Mesenteric fat pad (tissue), 1 donor: ENCODE results near the gene PLA2R1. TPM values are rescaled to one million over a fixed set of nuclear protein-coding genes. Genes with fewer than 3 reads are reported as not detected.

Experiments used
- DNase-seq: peaks from one replicate; pipeline ENCODE4 v3.0.0-alpha.2; 2020; ENCODE audit warnings: low spot score
- total RNA-seq: library from RNA; stranded (reverse); fragmentation: NEBNext Ultra II Directional; extraction: Animal tissue kit (Norgen Biotek cat#: 25700); gene quantifications from one replicate; pipeline ENCODE4 v1.2.1, GENCODE V29; 2021
- donor health status: DM: yes; HTN: yes; CAD: no.

Gene PLA2R1
- total RNA-seq, 1 donor from 2014 or later: 8.3 TPM

DNA sequence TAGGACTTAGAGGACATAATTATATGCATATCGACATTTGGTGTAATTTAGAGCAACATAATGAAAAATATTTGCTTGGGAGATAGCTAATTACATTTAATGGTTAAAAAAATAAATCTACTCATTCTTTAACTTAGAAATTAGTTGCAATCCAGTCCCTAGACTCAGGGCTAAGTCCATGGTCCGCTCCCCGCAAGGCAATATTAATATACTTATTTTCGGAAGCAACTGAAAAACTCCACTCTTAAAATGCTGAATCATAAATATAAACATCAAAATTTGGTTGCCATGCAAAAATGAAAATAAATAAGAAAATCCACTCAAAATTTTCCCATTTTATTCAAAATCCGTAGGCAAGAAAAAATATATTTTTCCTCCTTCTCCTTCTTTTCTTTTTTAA lies 164.7 kb downstream of the PLA2R1 start:
- no peak for DNase-seq

DNA sequence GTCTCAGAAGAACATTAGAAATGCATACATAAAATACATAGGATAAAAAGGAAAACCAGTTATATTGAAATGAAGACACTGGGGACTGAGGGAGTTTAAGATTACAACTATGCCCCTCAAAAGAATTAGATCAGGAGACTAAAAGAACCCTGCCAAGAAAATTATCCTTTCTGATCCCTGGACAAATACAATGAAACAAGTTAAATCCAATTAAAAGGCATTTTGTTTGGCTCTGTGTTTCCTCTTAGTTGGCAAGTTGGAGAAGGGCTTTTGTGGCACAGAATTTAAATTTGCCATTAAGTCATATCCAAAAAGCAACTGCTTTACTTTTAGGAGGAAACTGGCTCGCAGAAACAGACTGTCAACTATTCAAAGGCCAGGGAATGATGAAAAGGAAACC lies 165.3 kb downstream of the PLA2R1 start:
- DNase-seq: no peak

- no peak for DNase-seq
Measured at GRCh38 chr2:159895258-159896065, 167.0 kb downstream of the PLA2R1 start.

GRCh38 chr2:159894145-159894838 lies 168.1 kb downstream of the PLA2R1 start:
- DNase-seq: no peak

GRCh38 chr2:159892990-159893810 lies 169.2 kb downstream of the PLA2R1 start:
- DNase-seq: no peak

- DNase-seq: no peak
Measured at GRCh38 chr2:159891917-159892730, 170.3 kb downstream of the PLA2R1 start.

GRCh38 chr2:159891267-159891588 lies 171.2 kb downstream of the PLA2R1 start:
- DNase-seq: no peak

- DNase-seq: no peak
Measured at GRCh38 chr2:159890551-159891266, 171.7 kb downstream of the PLA2R1 start.

DNA sequence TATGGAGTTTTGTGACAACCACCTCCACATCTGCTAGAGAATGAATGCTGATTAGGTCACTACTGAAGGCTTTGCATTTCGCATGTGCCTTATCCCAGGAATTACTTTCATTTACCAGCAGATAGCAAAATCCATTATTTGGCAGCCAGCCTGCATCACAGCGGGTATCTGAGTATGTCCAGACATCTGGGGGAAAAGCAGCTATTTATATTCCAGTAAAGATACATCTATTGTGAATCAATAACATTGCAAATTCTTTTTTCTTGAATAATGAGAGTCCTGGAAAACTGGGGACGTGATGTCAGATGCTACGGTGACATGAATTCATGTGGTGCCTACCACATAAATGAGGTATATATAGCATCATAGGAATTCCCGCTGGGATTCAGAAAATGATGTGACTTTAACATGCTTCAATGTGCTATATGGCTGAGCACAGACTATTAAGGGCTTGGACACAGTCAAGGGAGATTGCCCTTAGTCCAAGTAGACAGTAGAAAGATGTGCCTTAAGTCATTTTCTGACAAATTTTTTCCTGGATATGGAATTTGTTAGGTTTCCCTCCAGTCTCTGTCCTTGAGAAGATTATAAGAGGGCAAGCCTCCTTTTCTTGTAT lies 180.2 kb downstream of the PLA2R1 start:
- DNase-seq: no peak

Other genes starting within 250 kb of the PLA2R1 start
- 3.0 TPM for gene LY75, start 157.9 kb downstream of the PLA2R1 start, total RNA-seq
- gene ITGB6, start 137.7 kb upstream of the PLA2R1 start, total RNA-seq: not detected